ENCODE data around the gene ZNF324.

ZNF324 gene

DNA sequence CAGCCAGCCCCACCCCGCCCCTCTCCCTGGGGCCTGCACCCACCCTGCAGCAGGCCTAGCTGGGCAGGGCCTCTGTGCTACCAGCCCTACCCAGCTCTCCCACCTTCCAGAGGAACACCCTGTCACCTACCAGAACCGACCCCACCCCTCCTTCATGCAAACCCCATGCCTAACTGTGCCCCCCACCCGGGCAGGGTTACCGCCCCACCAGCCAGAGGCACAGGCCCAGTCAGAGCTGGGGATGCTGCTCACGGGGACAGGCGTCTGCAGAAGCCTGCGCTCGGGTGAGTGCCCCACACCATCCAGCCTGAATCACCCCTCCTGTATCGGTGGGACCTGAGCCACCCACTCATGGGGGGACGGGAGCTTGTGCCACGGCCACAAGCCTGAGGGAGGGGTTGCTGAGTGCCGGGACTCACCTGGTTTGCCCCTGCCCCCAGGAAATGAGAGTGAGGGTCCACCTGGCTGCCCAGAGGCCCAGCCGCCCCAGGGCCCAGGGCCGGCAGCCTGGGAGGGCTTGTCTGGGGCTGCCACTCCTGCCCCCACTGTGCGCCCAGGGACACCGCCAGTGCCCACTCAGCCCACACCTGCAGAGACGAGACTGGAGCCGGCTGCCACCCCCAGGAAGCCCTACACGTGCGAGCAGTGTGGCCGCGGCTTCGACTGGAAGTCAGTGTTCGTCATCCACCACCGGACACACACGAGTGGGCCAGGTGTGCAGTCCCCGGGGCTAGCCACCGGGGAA is 13.0 kb downstream of the ZNF324 start:
- TF ChIP-seq ZFP3 (CRISPR knock-in tag; IDR thresholded peaks at IDR 0.05) = no peak
- no peak for TF ChIP-seq TOX (CRISPR knock-in tag; IDR thresholded peaks at IDR 0.05; ENCODE audit: borderline replicate concordance)
- TF ChIP-seq ZNF565 (CRISPR knock-in tag; conservative IDR thresholded peaks at IDR 0.05; ENCODE audit: low read depth) = no peak
- no peak for TF ChIP-seq ISL1 (CRISPR knock-in tag; IDR thresholded peaks at IDR 0.05)

DNA sequence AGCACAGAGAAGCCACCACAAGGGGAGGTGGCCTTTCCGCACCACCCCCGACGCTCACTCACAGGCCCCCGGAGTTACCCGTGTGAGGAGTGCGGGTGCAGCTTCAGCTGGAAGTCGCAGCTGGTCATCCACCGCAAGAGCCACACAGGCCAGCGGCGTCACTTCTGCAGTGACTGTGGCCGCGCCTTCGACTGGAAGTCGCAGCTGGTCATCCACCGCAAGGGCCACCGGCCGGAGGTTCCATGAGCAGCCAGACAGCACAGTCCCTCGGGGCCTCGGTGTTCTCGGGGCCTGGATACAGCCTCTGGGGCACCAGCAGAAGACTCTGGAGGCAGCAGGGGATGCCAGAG is 13.6 kb downstream of the ZNF324 start:
- TF ChIP-seq CSDC2 (CRISPR knock-in tag; IDR thresholded peaks at IDR 0.05) = no peak
- no peak for TF ChIP-seq ZC3H10 (CRISPR knock-in tag; IDR thresholded peaks at IDR 0.05)
- TF ChIP-seq ARNTL (CRISPR knock-in tag; IDR thresholded peaks at IDR 0.05; ENCODE audit: borderline replicate concordance, low read depth) = no peak
- TF ChIP-seq ZNF565 (CRISPR knock-in tag; conservative IDR thresholded peaks at IDR 0.05; ENCODE audit: low read depth) = no peak
- TF ChIP-seq PPARA (CRISPR knock-in tag; IDR thresholded peaks at IDR 0.05; ENCODE audit: borderline replicate concordance) = no peak
- no peak for TF ChIP-seq ZFP30 (CRISPR knock-in tag; IDR thresholded peaks at IDR 0.05)
- TF ChIP-seq ZFP3 (CRISPR knock-in tag; IDR thresholded peaks at IDR 0.05) = no peak
- TF ChIP-seq TCF4 (CRISPR knock-in tag; IDR thresholded peaks at IDR 0.05; ENCODE audit: borderline replicate concordance) = no peak
- no peak for TF ChIP-seq ESRRG (CRISPR knock-in tag; IDR thresholded peaks at IDR 0.05)
- TF ChIP-seq, protein P1, sequence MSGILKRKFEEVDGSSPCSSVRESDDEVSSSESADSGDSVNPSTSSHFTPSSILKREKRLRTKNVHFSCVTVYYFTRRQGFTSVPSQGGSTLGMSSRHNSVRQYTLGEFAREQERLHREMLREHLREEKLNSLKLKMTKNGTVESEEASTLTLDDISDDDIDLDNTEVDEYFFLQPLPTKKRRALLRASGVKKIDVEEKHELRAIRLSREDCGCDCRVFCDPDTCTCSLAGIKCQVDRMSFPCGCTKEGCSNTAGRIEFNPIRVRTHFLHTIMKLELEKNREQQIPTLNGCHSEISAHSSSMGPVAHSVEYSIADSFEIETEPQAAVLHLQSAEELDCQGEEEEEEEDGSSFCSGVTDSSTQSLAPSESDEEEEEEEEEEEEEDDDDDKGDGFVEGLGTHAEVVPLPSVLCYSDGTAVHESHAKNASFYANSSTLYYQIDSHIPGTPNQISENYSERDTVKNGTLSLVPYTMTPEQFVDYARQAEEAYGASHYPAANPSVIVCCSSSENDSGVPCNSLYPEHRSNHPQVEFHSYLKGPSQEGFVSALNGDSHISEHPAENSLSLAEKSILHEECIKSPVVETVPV (CRISPR knock-in tag; IDR thresholded peaks at IDR 0.05) = no peak
- TF ChIP-seq GLIS3 (CRISPR knock-in tag; IDR thresholded peaks at IDR 0.05) = no peak
- no peak for TF ChIP-seq BACH2 (CRISPR knock-in tag; IDR thresholded peaks at IDR 0.05; ENCODE audit: borderline replicate concordance)
- TF ChIP-seq RARB (CRISPR knock-in tag; IDR thresholded peaks at IDR 0.05) = no peak
- TF ChIP-seq, protein P2, sequence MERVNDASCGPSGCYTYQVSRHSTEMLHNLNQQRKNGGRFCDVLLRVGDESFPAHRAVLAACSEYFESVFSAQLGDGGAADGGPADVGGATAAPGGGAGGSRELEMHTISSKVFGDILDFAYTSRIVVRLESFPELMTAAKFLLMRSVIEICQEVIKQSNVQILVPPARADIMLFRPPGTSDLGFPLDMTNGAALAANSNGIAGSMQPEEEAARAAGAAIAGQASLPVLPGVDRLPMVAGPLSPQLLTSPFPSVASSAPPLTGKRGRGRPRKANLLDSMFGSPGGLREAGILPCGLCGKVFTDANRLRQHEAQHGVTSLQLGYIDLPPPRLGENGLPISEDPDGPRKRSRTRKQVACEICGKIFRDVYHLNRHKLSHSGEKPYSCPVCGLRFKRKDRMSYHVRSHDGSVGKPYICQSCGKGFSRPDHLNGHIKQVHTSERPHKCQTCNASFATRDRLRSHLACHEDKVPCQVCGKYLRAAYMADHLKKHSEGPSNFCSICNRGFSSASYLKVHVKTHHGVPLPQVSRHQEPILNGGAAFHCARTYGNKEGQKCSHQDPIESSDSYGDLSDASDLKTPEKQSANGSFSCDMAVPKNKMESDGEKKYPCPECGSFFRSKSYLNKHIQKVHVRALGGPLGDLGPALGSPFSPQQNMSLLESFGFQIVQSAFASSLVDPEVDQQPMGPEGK (CRISPR knock-in tag; IDR thresholded peaks at IDR 0.05; ENCODE audit: borderline replicate concordance) = no peak
- TF ChIP-seq ISL1 (CRISPR knock-in tag; IDR thresholded peaks at IDR 0.05) = no peak
- TF ChIP-seq, protein P3, sequence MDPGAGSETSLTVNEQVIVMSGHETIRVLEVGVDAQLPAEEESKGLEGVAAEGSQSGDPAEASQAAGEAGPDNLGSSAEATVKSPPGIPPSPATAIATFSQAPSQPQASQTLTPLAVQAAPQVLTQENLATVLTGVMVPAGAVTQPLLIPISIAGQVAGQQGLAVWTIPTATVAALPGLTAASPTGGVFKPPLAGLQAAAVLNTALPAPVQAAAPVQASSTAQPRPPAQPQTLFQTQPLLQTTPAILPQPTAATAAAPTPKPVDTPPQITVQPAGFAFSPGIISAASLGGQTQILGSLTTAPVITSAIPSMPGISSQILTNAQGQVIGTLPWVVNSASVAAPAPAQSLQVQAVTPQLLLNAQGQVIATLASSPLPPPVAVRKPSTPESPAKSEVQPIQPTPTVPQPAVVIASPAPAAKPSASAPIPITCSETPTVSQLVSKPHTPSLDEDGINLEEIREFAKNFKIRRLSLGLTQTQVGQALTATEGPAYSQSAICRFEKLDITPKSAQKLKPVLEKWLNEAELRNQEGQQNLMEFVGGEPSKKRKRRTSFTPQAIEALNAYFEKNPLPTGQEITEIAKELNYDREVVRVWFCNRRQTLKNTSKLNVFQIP (CRISPR knock-in tag; IDR thresholded peaks at IDR 0.05; ENCODE audit: borderline replicate concordance, low read depth) = no peak
- ATAC-seq = no peak

More for the DNA sequence above, 13.0 kb downstream of the ZNF324 start:
- no peak for ATAC-seq

DNA sequence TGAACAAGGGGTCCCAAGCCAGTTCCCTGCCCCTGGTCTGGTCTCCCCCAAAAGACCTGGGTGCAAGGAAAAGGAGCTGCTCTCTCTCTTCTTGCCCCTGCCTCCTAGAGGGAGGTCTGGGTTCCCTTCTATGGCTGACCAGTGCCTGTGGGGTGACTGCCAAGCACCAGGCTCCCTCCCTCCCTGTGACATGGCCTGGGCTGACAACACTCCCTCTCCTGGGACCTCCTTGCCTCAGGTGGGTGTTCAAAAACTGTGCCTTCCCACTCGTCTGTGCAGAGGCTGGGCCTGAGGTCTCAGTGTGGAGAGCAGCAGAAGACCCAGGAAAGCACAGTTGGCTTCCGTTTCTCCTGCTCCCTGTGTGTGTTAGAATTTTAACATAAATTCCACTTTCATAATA is 14.0 kb downstream of the ZNF324 start:
- no peak for ATAC-seq
- TF ChIP-seq ZNF565 (CRISPR knock-in tag; conservative IDR thresholded peaks at IDR 0.05; ENCODE audit: low read depth) (no peak), SNAI2 (CRISPR knock-in tag; IDR thresholded peaks at IDR 0.05) (no peak), ISL1 (CRISPR knock-in tag; IDR thresholded peaks at IDR 0.05) (no peak), ESRRG (CRISPR knock-in tag; IDR thresholded peaks at IDR 0.05) (no peak), CSDC2 (CRISPR knock-in tag; IDR thresholded peaks at IDR 0.05) (no peak), ARNTL (CRISPR knock-in tag; IDR thresholded peaks at IDR 0.05; ENCODE audit: borderline replicate concordance, low read depth) (no peak), OSR1 (CRISPR knock-in tag; IDR thresholded peaks at IDR 0.05) (no peak), BACH2 (CRISPR knock-in tag; IDR thresholded peaks at IDR 0.05; ENCODE audit: borderline replicate concordance) (no peak), GLIS3 (CRISPR knock-in tag; IDR thresholded peaks at IDR 0.05) (no peak)
- TF ChIP-seq, protein P4, sequence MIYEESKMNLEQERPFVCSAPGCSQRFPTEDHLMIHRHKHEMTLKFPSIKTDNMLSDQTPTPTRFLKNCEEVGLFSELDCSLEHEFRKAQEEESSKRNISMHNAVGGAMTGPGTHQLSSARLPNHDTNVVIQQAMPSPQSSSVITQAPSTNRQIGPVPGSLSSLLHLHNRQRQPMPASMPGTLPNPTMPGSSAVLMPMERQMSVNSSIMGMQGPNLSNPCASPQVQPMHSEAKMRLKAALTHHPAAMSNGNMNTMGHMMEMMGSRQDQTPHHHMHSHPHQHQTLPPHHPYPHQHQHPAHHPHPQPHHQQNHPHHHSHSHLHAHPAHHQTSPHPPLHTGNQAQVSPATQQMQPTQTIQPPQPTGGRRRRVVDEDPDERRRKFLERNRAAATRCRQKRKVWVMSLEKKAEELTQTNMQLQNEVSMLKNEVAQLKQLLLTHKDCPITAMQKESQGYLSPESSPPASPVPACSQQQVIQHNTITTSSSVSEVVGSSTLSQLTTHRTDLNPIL (CRISPR knock-in tag; IDR thresholded peaks at IDR 0.05; ENCODE audit: low read depth) = no peak
- TF ChIP-seq, protein P5, sequence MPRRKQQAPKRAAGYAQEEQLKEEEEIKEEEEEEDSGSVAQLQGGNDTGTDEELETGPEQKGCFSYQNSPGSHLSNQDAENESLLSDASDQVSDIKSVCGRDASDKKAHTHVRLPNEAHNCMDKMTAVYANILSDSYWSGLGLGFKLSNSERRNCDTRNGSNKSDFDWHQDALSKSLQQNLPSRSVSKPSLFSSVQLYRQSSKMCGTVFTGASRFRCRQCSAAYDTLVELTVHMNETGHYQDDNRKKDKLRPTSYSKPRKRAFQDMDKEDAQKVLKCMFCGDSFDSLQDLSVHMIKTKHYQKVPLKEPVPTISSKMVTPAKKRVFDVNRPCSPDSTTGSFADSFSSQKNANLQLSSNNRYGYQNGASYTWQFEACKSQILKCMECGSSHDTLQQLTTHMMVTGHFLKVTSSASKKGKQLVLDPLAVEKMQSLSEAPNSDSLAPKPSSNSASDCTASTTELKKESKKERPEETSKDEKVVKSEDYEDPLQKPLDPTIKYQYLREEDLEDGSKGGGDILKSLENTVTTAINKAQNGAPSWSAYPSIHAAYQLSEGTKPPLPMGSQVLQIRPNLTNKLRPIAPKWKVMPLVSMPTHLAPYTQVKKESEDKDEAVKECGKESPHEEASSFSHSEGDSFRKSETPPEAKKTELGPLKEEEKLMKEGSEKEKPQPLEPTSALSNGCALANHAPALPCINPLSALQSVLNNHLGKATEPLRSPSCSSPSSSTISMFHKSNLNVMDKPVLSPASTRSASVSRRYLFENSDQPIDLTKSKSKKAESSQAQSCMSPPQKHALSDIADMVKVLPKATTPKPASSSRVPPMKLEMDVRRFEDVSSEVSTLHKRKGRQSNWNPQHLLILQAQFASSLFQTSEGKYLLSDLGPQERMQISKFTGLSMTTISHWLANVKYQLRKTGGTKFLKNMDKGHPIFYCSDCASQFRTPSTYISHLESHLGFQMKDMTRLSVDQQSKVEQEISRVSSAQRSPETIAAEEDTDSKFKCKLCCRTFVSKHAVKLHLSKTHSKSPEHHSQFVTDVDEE (CRISPR knock-in tag; IDR thresholded peaks at IDR 0.05) = no peak
- TF ChIP-seq, protein P1 (CRISPR knock-in tag; IDR thresholded peaks at IDR 0.05) = no peak
